HG03039 (cell line): ENCODE data around the gene PPOX.

Experiments used
- ATAC-seq: cut with Tn5 transposase; IDR thresholded peaks from one replicate; pipeline ENCODE4 v1.9.1; 2021; ENCODE audit warnings: mild to moderate bottlenecking, moderate library complexity; ENCODE audit not compliant: unreplicated experiment

Gene PPOX

GRCh38 chr1:161196521-161197451 lies 30.6 kb downstream of the PPOX start:
- no peak for ATAC-seq

GRCh38 chr1:161197560-161198193 lies 31.5 kb downstream of the PPOX start:
- ATAC-seq, result no peak

GRCh38 chr1:161198194-161198896 lies 32.1 kb downstream of the PPOX start:
- no peak for ATAC-seq

GRCh38 chr1:161198897-161199431 lies 32.7 kb downstream of the PPOX start, which contains the start of gene ADAMTS4:
ADAMTS4 (minus strand) TSS chr1:161199054; CDS start chr1:161198627, 427 bp downstream.
- ATAC-seq, result no peak

- ATAC-seq, result no peak
Observed at GRCh38 chr1:161199506-161200139, 33.4 kb downstream of the PPOX start.

GRCh38 chr1:161200421-161200991 lies 34.3 kb downstream of the PPOX start:
- no peak for ATAC-seq

GRCh38 chr1:161200992-161201835 lies 35.0 kb downstream of the PPOX start:
- no peak for ATAC-seq

GRCh38 chr1:161201836-161202712 lies 35.8 kb downstream of the PPOX start, which contains the start of gene NDUFS2:
NDUFS2 (plus strand) TSS chr1:161202367; CDS start chr1:161202386, 19 bp downstream.
- ATAC-seq, result peak; percentile 92

GRCh38 chr1:161206411-161207140 lies 40.4 kb downstream of the PPOX start:
- no peak for ATAC-seq

- ATAC-seq, result no peak
Observed at GRCh38 chr1:161207173-161207572, 40.9 kb downstream of the PPOX start.

GRCh38 chr1:161209790-161210409 lies 43.7 kb downstream of the PPOX start:
- ATAC-seq, result no peak

- ATAC-seq, result no peak
Observed at GRCh38 chr1:161214369-161214768, 48.1 kb downstream of the PPOX start.

GRCh38 chr1:161215076-161215475 lies 48.9 kb downstream of the PPOX start, which contains the start of gene FCER1G:
FCER1G (plus strand) TSS chr1:161215295; CDS start chr1:161215322, 27 bp downstream.
- no peak for ATAC-seq

GRCh38 chr1:161216945-161217712 lies 50.9 kb downstream of the PPOX start:
- ATAC-seq, result peak; percentile 55

- ATAC-seq, result no peak
Observed at GRCh38 chr1:161217831-161218230, 51.6 kb downstream of the PPOX start.
